ENCODE data around the gene FOXP1. TPM values are rescaled to one million over a fixed set of nuclear protein-coding genes. Genes with fewer than 3 reads are reported as not detected.
A peak's percentile ranks its signal among the peaks of the same experiment; 100 is the strongest.
"Not testable (repeated sequence)": the region's sequence is repeated elsewhere in the genome, so short reads cannot be mapped to it uniquely, and the experiment has no call there.

Gene FOXP1
- polyA plus RNA-seq, 4 donors: 16.0 to 45.3 (median 39.0) TPM

DNA sequence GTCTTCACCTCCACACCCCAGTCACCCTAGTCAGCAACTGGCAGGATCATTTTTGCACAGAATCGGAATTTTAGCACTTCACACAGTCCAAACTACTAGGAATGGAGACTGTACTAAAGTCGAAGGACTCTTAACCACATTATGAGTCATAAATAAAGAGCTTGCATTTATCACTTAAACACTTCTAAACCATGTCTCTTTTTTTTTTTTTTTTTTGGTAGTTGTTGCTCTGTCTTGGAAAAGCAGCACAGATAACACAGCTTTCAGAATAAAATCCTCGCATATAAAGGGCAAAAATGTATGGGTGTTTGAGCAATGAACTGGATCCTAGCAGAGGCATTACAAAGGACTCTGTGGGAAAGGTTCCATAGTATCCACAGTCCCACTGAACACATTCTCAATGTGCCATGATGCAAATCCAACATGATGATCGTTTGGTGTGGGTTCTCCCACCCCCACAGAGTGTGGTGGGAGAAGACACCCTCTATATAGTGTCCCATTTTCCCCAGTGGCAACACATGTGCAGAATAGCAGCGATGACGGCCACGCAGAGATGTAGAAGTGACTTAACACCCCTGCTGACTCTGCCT is 47.1 kb downstream of the FOXP1 start:
- no peak for DNase-seq (ENCODE audit: low read depth in 4 of 4, low spot score in 3 of 4)

DNA sequence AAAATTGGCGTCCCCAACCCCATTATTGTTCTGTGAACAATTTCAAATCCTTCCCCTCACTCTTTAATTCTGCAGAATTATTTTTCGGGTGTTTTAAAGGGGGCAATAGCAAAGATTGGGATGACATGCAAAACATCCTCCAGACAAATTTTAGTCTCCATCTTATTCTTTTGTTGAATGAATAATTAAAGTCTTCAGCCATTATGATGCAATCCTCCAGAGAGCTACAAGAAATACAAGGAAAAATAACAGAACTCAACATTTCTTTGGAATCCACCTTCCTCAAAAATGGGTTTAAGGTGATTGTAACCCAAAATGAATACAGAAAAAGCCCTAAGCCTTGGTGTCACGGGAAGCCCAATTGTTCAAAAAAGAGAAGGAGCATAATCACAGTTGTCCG is 49.9 kb downstream of the FOXP1 start:
- no peak for DNase-seq (ENCODE audit: low read depth in 4 of 4, low spot score in 3 of 4)

DNA sequence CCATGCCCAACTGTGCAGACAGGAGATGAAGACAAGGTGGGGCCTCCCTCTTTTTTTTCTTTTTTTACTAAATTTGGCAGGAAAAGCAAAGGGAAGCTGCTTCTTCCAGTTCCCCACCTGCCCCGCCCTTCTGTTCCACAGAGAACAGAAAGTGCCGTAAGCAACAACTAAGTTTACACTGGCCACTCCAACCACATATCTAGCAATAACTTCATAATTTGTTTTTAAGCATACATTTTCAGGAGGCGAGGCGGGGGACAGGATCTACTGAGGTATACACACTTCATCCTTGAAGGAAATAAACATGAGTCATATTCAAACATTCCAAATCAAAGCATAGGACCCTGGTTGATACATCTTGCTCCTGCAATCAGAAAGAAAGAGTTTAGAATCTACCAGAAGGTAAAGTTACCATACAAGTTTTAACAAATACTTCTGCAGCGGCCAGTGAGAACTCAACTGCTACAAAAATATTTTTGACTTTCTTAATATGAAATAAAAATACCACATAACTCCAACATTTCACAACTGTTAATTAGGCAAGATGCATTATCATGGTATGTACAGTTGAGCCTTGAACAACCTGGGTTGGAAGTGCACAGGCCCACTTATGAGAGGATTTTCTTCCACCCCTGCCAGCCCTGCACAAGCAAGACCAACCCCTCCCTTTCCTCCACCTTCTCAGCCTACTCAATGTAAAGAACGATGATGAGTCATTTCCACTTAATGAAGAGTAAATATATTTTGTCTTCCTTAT is 50.7 kb downstream of the FOXP1 start:
- DNase-seq (ENCODE audit: low read depth in 4 of 4, low spot score in 3 of 4): no peak

DNA sequence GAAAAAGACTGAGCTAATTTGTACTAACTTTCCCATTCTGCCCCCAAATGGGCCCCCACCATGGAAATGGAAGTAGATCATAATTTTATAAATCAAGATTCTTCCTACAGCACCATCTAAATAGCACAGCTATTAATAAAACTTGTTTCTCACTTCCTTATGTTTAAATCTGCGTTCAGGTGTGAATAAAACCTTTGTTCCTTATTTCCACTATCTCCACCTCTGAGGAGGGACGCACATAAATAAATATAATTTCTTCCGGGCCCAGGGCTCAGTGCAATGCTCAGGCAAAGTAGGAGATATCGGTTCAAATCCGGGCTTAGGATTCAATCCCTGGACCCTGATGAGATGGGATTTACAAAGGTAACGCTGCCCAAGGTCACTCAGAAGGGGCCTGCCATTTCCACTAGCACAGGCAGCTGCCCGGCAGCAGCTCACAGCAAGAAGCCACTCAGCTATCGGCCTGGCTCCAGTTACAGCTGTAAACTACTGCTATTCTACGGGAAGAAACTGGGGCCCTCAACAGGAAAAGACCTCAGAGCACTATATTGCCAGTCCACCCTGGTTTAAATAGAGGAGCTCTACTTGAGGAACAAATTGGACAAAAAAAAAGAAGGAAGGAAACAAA is 52.5 kb downstream of the FOXP1 start:
- no peak for DNase-seq (ENCODE audit: low read depth in 4 of 4, low spot score in 3 of 4)

DNA sequence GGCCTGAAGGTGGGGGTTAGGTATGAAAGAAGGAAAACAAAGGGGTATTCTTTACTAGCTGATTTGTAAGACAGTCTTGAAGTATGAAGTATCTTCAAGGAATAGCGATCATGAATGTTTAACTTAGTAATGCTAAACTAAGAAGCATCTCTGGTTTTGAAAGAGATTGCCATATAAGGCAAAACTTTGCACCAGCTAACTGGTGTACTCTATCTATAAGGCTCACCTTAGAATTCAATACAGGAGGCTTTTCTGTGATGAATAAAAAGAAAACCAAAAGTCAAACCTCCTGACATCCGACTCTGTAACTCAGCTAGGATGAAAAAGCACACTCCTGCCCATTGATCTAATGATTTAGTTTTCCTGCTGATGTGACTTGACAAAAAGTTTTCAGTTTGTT is 54.7 kb downstream of the FOXP1 start:
- no peak for DNase-seq (ENCODE audit: low read depth in 4 of 4, low spot score in 3 of 4)

DNA sequence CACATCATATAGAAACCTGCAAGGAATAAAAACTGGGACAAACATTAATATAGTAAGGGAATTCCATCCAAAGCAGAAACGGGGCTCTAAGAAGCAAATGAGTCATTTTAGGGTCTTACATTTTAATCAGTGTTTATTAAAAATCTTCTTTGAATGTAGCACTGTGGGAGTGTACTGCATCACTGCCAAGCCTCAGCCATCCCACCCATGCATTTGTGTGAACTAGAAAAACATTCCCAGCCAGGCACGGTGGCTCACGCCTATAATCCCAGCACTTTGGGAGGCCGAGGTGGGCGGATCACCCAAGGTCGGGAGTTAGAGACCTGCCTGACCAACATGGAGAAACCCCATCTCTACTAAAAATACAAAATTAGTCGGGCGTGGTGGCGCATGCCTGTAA is 57.1 kb downstream of the FOXP1 start:
- not testable (repeated sequence) for DNase-seq (ENCODE audit: low read depth in 4 of 4, low spot score in 3 of 4)

DNA sequence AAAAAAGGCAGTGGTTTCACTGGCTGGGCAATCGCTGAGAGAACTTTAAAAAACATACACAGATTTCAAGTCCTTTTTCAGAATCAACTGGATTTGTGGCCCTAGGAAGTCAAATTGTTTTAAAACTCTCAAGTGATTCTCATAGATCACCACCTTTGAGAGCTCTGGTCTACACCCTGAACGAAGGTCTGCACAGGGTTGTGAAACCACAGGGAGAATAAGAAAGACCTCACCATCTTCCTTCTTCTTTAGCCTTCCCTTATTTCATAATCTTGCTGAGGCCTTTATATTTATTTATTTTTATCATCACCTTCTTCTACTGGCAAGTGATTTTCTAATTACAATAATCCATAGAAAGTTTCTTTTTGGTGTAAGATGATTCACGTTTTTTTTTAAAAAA is 58.1 kb downstream of the FOXP1 start:
- no peak for DNase-seq (ENCODE audit: low read depth in 4 of 4, low spot score in 3 of 4)

DNA sequence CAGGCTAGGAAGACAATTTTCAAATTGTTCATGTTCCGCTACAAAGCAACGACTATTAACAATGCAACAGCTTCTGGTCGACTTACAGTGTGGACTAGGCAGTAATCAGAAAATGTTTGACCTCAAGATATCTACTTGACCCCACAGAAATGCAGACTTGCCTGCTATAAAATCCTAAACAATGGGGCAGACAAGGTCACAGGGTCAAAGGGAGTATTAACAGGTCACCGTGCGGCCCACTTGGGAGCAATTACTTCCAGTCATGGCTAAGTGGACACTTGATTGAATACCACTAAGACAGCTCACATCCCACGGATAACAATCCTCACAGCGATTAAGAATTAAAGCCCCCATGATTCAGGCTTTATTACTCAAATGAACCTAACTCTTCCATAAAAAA is 58.9 kb downstream of the FOXP1 start:
- DNase-seq (ENCODE audit: low read depth in 4 of 4, low spot score in 3 of 4): peak in 3 of 4 donors; percentile 33 to 46 (median 37)

DNA sequence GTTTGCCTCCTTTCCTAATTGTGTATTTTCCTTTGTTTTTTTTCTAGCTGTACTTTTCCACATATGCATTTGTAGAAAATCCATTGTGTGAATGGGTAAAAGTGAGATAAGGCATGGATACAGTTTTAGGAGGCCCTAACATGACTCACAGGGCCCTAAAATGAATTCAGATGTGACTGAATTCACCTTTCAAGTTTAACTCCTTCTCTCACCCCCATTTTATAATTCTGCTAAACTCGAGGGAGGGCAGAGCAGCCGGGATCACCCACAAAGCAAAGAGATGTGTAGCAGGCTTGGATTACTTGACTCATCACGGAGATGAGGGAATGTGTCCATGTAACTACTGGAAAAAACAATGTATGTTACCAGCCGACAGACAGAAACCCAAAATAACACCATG is 59.9 kb downstream of the FOXP1 start:
- DNase-seq (ENCODE audit: low read depth in 4 of 4, low spot score in 3 of 4): no peak

DNA sequence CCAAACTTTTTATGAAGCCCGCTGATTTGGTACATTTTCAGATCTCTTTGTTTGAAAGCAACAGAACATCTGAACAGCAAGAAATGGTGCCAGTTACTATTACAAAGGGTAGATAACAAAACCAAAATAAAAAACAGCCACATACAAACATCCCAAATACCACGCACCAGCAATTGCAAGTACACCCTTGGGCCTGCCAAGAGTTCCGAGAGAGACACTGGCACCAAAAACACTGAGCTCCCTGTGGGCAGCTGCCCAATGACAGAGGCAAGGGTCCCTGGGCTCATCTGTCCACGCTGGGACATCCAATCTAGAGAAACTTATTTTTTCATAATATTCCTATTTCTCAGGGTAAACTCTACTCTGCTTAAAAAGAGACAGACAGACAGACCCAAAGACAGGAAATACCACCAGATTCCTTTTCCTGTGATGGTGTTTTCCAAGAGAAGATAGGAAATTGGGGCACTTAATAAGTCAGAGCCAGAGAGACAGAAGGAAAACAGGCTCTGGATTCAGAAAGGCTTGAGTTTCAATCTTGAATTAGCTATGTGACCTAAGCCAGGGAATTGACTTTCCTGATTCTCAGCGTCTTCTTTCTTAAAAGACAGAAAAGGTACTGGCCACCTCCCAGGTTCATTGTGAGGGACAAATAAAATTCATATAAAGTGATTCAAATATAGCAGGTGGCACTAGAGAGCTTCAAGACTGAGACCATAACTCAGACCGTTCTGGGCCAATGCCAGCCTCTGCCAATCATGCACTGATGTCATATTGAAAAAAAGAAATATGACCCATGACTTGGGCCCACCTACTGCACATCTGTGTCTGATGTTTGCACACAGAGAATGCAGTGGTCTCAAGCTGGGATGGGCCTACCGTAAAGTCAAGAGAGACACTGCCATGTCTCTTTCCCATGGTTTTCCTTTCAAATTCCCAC is 61.3 kb downstream of the FOXP1 start:
- DNase-seq (ENCODE audit: low read depth in 4 of 4, low spot score in 3 of 4): no peak

DNA sequence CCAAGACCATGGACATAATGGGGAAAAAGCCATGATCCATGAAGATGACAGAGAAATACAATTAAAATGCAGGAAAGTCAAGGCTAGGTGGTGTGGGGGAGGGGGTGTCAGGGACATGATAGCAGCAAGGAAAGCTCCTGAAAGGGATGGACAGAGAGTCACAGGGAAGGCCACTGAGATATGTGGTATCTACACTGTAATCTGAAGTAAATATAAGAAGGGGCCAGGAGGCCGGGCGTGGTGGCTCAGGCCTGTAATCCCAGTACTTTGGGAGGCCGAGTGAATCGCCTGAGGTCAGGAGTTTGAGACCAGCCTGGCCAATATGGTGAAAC is 62.5 kb downstream of the FOXP1 start:
- DNase-seq (ENCODE audit: low read depth in 4 of 4, low spot score in 3 of 4): no peak

DNA sequence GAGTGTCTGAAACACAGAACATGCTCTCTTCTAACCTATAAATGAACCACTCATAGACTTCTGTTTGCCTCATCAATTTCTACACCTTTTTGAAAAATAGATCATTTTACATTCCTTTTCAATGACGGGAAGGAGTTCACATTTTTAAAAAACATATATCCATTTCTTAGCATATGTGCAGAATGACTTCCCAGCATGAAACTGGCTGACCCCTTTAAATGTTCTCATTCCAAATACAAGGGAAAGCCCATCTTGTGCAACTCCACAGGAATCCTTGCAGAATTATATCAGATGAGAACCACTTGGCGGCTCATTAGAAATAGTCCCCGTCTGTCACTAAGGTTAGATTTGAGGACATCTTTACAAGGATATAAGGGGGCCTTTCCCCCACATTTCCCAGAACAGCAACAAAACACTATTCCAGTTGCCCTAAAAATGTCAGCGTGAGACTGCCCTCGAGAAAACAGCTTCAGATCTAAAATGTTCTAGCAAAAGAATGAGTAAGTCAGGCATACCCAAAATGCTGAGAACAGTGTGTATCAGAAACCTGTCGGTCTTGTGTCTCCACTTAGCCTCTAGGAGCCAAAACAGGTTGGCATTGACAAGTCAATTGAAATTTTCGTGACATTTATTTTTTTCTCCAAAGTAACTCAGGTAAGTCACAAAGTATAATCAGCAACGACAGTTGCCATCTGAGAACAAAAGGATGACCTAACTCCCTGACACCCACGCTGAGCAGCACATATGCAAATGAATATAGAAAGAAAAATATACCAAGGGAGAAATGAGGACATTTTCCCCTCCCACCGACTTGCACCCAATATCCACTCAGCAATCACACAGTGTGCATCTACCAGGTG is 63.1 kb downstream of the FOXP1 start:
- DNase-seq (ENCODE audit: low read depth in 4 of 4, low spot score in 3 of 4): no peak

DNA sequence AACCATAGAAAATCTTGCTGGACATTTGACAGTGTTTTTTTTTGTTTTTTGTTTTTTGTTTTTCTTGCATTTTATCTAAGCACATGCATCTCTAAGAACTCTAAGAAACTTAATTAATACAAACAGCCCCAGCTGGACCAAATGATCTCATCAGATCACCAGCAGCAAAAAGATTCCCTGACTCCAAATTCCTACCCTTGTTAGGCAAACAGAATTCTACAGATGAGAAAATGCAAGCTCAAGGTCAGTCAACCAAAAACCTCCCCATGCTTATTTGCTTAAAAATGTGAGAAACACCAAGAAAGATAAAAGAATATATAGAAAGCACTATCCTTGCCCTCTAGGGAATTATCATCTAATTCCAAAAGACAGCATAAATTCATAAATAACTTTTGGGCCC is 65.4 kb downstream of the FOXP1 start:
- DNase-seq (ENCODE audit: low read depth in 4 of 4, low spot score in 3 of 4): no peak

DNA sequence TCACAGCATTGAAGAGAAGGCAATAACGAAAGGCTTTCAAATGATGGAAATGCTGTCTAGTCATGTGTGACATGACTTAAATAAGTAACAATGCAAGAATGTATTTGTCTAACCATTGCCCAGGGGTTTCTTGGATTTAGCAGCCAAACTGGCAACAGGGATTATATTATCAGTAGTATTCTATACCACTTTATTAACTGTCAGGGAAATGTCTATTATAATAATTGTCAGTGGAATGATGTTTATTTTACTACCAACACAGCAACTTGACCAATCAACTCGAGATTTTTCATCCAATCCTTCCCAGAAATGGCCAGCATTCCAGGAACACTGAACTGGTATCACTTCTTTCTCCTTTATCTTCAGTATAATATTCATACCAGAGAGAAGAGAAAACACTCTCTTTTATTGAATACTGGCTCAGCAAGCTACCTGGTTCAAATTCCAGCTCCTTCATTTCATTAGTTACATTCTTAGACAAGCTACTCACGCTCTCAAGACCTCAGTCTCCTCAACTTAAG is 66.2 kb downstream of the FOXP1 start:
- no peak for DNase-seq (ENCODE audit: low read depth in 4 of 4, low spot score in 3 of 4)

DNA sequence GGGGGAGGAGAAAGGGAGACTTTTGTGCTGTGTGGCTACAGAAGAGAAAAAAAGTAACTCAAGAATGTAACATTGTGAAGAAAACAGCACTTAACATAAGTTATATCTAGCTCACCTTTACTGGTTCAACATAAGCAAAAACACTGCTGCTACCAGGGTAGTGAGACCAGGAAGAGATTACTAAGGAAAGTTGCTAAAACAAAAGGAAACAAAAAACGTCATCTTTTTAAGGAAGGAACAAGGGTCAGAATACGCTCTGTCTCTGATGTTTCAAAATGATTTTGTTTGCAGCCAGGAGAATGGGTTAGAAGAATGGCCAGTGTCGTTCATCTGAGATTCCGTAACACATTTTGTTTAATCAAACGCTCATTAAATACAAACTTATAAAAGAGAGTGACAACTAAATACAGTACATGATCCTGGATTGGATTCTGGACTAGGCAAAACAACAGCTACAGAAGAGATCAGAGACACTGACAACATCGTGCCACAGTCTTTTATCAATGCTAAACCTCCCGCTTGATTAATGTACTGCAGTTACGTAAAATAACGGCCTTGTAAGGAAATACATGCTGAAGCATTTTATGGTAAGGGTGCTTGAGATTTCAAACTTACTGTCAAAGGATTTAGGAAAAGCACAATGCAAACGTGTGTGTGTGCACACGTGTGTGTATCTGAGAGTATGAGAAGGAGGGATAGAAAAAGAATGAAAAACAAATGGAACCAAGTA is 67.7 kb downstream of the FOXP1 start:
- no peak for DNase-seq (ENCODE audit: low read depth in 4 of 4, low spot score in 3 of 4)

DNA sequence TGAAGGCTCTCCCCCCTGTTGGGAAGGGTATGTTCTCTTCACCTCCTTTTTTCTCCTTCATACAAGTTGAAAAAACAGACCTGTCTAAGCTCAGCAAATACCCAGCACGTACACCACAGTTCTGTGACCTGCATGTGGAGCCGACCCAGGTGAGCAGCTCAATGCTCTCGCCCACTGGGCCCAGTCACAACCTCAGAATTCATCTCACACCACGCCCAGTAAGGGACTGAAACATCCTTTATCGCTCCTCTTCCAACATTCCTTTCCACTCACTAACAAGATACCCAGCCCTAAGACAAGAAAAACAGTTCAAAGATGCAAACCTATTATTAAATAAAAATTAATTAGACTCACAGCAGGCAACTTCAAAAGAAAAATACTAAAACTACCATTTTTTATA is 68.9 kb downstream of the FOXP1 start:
- DNase-seq (ENCODE audit: low read depth in 4 of 4, low spot score in 3 of 4): no peak

DNA sequence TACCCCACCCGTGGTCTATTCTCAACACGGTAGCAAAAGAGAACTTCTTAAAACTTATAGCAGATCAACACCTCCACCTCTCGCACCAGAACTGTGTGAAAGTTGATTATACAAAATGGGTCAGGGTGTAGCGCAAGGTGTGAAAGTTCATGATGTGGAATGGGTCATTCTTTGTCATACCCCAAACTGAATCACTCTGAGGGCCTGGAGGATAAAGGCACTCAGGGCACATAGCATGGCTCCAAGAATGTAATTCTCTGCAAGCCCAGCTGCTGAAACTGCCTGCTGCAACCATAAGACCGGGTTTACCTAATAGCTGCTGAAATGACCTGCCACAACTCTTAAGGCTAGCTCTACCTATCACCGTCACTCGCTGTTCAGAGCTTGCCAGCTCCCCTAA is 70.0 kb downstream of the FOXP1 start:
- no peak for DNase-seq (ENCODE audit: low read depth in 4 of 4, low spot score in 3 of 4)

DNA sequence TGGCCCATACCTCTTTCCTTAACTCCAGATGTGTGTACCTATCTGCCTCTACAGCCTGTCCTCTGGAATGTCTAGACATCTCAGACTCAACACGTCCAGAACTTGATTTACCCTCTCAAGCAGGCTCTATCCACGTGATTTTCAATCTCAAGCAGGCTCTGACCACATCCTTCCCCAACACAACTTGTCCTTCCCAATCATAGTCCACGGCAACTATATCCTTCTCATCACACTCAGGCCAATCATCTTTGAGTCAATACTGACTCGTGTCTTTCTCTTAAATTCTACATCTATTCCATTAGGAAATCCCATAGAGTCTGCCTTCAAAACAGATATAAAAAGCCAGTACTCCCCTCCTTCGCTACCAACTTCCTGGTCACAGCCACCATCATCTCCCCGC is 70.4 kb downstream of the FOXP1 start:
- no peak for DNase-seq (ENCODE audit: low read depth in 4 of 4, low spot score in 3 of 4)

DNA sequence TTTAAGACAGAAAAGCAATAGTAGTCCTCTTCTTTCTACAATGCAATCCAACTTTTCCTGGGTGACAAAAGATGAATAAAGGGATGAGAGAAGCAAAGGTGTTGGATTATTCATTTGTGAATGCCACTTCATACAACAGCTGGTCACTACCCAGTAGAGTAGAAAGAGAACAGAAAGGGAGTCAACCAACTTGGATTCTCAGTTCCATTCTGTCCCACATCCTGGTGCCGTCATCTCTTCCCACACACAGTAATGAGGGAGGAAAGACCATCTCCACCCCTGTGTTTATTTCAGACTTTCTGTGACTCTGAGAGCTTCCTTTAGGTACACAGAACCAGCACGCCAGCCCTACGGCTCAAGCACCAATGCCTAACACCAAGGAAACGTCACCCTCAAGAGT is 71.0 kb downstream of the FOXP1 start:
- DNase-seq (ENCODE audit: low read depth in 4 of 4, low spot score in 3 of 4): no peak

All from left renal pelvis (tissue), 4 donors.